Type B pancreatic cell (in vitro differentiated cells): ENCODE data around the gene GPAM. TPM values are rescaled to one million over a fixed set of nuclear protein-coding genes. Genes with fewer than 3 reads are reported as not detected.

ENCODE experiments used
- DNase-seq: peaks from one replicate; pipeline ENCODE4 v3.0.0; 2021; ENCODE audit warnings: mixed read lengths; ENCODE audit not compliant: unreplicated experiment; ENCODE audit errors: extremely low spot score
- H3K27ac Mint-ChIP-seq: 2 replicates; pipeline ENCODE4 v1.8.0; 2021; ENCODE audit warnings: mild to moderate bottlenecking, mixed read lengths
- H3K27me3 Mint-ChIP-seq: 2 replicates; pipeline ENCODE4 v1.8.0; 2021; ENCODE audit warnings: mixed read lengths
- H3K36me3 Mint-ChIP-seq: 2 replicates; pipeline ENCODE4 v1.8.0; 2021; ENCODE audit warnings: mixed read lengths
- H3K4me1 Mint-ChIP-seq: one replicate; pipeline ENCODE4 v1.8.0; 2021; ENCODE audit warnings: mixed read lengths; ENCODE audit not compliant: unreplicated experiment
- H3K4me3 Mint-ChIP-seq: 2 replicates; pipeline ENCODE4 v1.8.0; 2021; ENCODE audit warnings: mild to moderate bottlenecking, mixed read lengths
- H3K9me3 Mint-ChIP-seq: 2 replicates; pipeline ENCODE4 v1.8.0; 2021; ENCODE audit warnings: mixed read lengths
- CTCF ChIP-seq: fragments of 200-600 bp; sonication (generic); conservative IDR thresholded peaks from 2 replicates; pipeline ENCODE4 v1.5.0; 2021; ENCODE audit warnings: antibody characterized with exemption, mild to moderate bottlenecking
- total RNA-seq: library from RNA; stranded (reverse); gene quantifications from 2 replicates; pipeline ENCODE4 v1.2.1, GENCODE V29; 2021; ENCODE audit warnings: low replicate concordance

GPAM gene
- total RNA-seq, 1 donor from 2014 or later = 24.1 TPM

GRCh38 chr10:112215342-112215774, 31.8 kb upstream of the GPAM start:
- no peaks in the 10 kb centered on the region for H3K36me3 Mint-ChIP-seq
- no peak for TF ChIP-seq CTCF
- H3K4me3 Mint-ChIP-seq = no peak overlapping the region
- no peak overlapping the region for H3K27ac Mint-ChIP-seq
- no peak for DNase-seq
- H3K4me1 Mint-ChIP-seq = peaks cover 5% of the 10 kb centered on the region
- H3K9me3 Mint-ChIP-seq = no peaks in the 10 kb centered on the region
- peaks cover 12% of the 10 kb centered on the region for H3K27me3 Mint-ChIP-seq

DNA sequence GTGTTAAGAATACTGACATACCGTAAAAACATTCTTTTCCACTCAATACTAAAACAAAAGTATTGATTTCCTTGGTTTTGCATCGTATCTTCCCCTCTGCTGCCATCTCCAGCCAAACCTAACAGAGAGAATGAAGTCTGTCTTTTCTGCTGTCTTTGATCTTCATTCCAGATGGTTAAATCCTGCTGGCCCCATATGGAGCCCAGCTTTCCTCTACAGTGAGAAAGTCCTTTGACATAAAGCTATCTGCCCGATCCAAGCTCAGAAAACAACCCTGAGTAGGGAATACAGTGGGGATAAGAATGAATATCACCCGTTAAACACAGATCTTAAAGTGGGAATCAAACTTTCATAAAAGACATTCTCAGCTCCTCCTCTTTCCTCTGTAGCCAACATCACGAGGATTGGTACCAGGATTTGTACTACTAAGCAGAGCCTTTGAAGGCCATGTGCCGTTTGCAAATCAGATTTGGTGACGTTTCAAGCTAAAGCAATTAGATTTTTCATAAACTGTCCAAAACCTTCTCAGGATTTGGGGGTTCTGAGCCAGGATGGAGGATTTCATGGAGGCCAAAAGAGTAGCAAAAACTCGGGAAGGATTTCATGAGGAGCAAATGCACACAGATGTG, 30.8 kb upstream of the GPAM start:
- no peak for DNase-seq
- no peak for TF ChIP-seq CTCF
- Mint-ChIP-seq H3K4me3 (no peak overlapping the region), H3K36me3 (no peaks in the 10 kb centered on the region), H3K4me1 (peaks cover 5% of the 10 kb centered on the region), H3K27ac (no peak overlapping the region), H3K9me3 (no peaks in the 10 kb centered on the region), H3K27me3 (peaks cover 14% of the 10 kb centered on the region)

DNA sequence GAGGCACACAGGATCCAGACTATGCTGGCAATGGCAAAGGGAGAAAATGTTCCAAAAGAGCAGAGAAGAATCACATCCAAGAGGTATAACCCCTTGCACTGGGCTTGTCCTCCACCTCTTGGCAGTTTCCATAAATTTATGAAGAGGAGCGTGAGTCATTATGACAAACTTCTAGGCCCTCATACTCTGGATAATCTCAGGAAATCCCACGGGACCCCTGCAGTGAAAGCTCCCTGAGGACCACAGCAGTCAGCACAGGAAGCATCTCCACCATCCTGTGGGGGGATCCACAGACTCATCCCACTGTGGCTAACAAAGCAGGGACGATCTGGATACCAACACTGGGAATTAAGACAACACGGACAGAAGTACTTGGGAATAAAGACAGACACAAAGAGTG, 30.3 kb upstream of the GPAM start:
- Mint-ChIP-seq H3K27ac (no peak overlapping the region), H3K4me3 (no peak overlapping the region), H3K27me3 (peaks cover 17% of the 10 kb centered on the region), H3K9me3 (no peaks in the 10 kb centered on the region), H3K36me3 (no peaks in the 10 kb centered on the region), H3K4me1 (peaks cover 8% of the 10 kb centered on the region)
- TF ChIP-seq CTCF = no peak
- no peak for DNase-seq

DNA sequence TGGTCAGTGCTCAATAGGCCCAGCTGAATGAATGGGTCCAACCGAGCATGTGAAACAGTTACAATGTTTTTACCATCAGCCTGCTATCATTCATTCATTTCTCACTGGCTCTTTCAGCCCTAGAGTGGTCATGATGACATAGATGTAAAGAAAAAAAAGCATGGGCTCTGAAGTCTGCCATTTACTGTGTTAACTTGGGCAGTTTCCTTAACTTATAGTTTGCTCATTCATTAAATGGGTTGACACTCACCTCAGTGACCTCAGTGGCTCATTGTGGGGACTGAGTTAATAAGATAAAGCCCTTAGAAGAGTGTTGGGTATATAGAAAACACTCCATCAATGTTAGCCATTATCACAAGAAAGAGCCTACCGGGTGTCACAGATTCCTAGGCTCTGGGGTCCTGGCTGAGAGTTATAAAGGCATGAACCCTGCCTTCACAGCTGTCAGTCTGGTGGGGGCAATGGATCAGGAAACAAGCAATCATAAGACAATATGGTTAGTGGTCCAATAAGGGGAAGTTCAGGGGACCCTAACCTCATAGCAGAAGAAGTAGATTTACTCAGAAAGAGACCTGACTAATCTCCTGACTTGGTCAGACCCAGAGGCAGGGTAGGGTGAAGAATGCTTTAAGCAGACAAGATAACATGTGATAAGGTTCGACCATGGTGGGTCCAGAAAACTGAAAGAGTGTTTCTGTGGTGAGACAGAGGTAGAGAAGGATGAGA, 29.7 kb upstream of the GPAM start:
- TF ChIP-seq CTCF = no peak
- no peaks in the 10 kb centered on the region for H3K36me3 Mint-ChIP-seq
- no peak for DNase-seq
- no peaks in the 10 kb centered on the region for H3K9me3 Mint-ChIP-seq
- no peak overlapping the region for H3K27ac Mint-ChIP-seq
- peaks cover 8% of the 10 kb centered on the region for H3K4me1 Mint-ChIP-seq
- H3K4me3 Mint-ChIP-seq = no peak overlapping the region
- H3K27me3 Mint-ChIP-seq = peaks cover 22% of the 10 kb centered on the region

DNA sequence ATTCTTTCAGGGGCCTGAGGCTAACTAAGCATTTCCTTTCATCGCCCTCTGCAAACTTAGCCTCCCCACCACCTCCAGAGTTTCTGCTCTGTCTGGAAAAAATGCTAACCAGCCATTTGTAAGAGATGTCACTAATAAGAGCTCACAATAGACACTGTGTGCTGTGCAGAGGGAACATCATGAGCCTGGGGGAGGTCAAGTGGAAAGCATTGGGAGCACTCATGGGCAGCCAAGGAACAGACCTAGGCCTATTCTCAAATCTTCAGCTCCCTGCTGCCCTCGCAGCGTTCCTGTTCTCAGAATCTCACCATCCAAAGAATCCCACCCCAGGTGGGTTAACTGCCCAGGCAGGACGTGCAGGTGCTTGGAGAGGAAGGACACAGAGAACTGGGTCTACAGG, 27.1 kb upstream of the GPAM start:
- no peak for TF ChIP-seq CTCF

More for the DNA sequence above, 27.1 kb upstream of the GPAM start:
- H3K27me3 Mint-ChIP-seq = peaks cover 18% of the 10 kb centered on the region
- H3K9me3 Mint-ChIP-seq = no peaks in the 10 kb centered on the region
- H3K27ac Mint-ChIP-seq = no peak overlapping the region
- no peak for DNase-seq
- no peak overlapping the region for H3K4me3 Mint-ChIP-seq
- no peaks in the 10 kb centered on the region for H3K36me3 Mint-ChIP-seq
- H3K4me1 Mint-ChIP-seq = peaks cover 8% of the 10 kb centered on the region
